ENCODE measurements around the gene TPD52L2.
"Not testable (repeated sequence)": the region's sequence is repeated elsewhere in the genome, so short reads cannot be mapped to it uniquely, and the experiment has no call there.

Gene TPD52L2

GRCh38 chr20:63855363-63856097, 9.5 kb upstream of the TPD52L2 start:
- in situ Hi-C loops (cut with MboI; ENCODE audit: low sequenced_read_pairs): no loop called here

DNA sequence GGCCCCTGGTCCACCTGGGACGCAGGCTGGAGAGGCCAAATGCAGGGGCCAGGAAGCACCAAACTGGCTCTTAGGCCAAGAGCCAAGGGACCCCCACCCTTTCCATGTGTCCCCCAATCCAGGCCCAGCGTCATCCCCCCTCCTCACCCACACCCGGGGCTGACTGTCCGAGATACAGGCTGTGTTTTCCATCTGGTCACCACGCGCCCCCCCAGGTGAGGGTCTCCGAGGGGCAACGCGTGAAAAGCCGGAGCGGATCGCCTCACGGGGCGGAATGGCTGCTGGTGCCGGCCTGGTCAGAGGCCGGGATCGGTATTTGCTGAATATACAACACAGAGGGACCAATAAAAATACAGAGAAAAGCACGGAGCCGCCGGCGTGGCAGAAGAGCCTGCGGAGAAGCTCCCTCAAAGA, 9.0 kb upstream of the TPD52L2 start:
- in situ Hi-C loops (cut with MboI; ENCODE audit: low sequenced_read_pairs): no loop called here

GRCh38 chr20:63857764-63858392, 7.2 kb upstream of the TPD52L2 start:
- in situ Hi-C loops (cut with MboI; ENCODE audit: low sequenced_read_pairs): no loop called here

DNA sequence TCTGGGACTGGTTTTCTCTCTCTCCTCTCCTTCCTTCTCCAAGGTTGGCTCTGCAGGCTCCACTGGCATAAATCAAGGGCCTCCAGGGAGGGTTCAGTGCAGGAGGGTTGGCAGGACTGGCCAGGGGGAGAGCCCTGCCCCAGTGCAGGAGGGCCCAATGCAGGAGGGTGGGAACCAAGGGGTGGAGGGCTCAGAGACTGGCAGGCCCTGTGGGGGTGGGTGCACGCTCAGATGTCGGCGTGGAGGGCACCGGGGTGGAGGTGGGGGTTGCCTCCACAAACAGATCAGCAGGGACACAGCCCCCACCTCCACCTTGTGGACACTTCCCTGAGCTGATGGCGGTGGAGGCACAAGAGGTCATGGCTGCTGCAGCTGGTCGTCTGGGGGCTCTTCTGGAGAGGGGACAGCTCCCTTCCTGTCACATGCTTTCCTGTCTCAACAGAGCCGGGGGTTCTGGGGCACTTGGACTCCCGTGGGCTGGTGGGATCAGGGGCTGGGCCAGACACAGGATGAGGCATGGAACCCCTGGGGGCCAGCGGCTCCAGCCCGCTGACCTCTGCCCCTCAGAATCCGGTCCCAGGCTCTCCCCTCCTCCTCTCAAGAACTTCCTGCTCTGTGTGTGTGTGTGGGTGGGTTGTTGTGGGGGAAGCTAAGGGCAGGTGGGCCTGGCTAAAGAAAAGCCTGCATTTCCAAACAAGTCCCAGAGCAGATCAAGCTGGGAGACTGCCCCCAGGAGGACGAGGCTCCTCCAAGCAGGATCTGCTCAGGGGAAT, 6.5 kb upstream of the TPD52L2 start:
- in situ Hi-C loops (cut with MboI; ENCODE audit: low sequenced_read_pairs): no loop called here

- in situ Hi-C loops (cut with MboI; ENCODE audit: low sequenced_read_pairs): no loop called here
These were observed 5.8 kb upstream of the TPD52L2 start for GRCh38 chr20:63859166-63859699.

DNA sequence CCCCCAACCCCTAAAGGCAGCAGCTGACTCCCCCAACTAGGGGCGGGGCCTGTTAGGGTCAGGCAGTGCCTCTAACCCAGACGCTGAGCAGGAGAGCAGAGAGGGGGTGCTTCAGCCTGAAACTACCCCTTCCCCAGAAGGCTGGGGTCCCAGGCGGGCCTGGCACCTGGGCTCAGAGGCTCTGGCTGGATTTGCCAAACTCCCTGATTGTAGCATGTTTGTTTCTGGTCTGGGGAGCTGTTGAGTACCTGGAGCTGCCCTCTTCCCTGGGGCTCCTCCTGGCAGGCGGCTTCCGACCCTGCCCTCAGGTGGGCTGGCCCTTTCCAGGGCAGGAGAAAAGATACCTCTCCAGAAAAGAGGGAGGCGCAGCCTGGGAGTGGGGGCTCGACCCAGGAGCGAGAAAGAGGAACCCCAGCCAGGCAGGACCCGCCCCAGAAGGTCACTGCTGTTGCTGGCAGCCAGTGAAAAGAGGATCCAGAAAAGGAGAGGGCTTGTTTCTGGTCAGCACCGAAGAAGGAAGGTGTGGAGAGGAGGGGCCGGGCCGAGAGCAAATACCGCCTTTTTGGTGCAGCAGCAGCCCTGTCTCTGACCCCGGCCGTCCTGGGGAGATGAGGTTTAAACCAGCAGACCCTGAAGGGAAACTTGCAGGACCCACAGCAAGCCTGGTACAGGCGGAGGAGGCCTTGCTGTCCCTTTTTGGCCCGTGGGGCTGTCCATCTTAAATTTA, 4.6 kb upstream of the TPD52L2 start:
- in situ Hi-C loops (cut with MboI; ENCODE audit: low sequenced_read_pairs): no loop called here

- in situ Hi-C loops (cut with MboI; ENCODE audit: low sequenced_read_pairs): no loop called here
These were observed 3.6 kb upstream of the TPD52L2 start, which contains the start of gene ABHD16B for GRCh38 chr20:63861365-63861934. Gene ABHD16B (plus strand): TSS chr20:63861498. CDS start chr20:63861541, 43 bp downstream.

DNA sequence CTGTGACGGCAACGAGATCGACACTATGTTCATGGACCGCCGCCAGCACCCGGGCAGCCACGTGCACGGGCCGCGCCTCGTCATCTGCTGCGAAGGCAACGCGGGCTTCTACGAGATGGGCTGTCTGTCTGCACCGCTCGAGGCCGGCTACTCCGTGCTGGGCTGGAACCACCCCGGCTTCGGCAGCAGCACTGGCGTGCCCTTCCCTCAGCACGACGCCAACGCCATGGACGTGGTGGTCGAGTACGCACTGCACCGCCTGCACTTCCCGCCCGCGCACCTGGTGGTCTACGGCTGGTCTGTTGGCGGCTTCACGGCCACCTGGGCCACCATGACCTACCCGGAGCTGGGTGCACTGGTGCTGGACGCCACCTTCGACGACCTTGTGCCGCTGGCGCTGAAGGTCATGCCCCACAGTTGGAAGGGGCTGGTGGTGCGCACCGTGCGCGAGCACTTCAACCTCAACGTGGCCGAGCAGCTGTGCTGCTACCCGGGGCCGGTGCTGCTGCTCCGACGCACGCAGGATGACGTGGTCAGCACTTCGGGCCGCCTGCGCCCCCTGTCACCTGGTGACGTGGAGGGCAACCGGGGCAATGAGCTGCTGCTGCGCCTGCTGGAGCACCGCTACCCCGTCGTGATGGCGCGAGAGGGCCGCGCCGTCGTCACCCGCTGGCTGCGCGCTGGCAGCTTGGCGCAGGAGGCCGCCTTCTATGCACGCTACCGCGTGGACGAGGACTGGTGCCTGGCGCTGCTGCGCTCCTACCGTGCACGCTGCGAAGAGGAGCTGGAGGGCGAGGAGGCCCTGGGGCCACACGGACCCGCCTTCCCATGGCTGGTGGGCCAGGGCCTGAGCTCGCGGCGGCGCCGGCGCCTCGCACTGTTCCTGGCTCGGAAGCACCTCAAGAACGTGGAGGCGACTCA, 2.8 kb upstream of the TPD52L2 start:
- in situ Hi-C loops (cut with MboI; ENCODE audit: low sequenced_read_pairs): no loop called here

DNA sequence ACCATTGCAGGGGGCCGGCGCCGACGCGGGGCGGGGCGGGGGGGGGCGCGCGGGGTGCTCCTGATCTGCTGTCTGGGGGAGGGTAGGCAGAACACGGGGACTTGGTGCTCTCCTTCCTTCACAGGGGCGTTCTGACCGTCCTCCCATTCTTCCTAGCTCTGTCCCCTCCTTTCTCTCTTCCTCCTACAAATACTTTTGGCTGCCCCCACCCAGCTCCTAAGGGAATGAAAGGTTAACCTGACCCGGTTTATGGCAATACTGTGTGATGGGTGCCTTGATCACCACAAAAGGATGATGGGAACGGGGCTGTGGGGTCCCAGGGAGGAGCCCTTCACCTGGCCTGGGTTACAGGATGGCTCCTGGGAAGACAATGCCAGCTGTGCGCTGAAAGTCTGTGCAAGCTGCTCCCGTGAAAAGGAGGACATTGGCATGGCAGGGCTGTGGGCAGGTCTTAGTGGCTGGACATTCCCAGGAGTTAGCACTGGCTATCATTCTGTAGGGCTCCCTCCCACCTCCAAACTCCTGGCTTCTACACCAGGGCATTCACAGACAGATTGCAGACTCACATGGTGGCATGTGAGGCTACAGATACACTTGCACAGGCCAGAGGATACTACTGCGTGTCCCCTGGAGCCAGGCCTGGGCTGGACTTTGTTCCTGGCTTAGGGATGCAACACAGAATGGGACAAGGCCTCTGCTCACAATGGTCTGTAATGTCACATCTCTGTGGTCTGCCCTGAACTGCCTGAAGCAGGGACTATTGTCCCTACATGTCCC, 1.9 kb upstream of the TPD52L2 start:
- in situ Hi-C loops (cut with MboI; ENCODE audit: low sequenced_read_pairs): no loop called here

DNA sequence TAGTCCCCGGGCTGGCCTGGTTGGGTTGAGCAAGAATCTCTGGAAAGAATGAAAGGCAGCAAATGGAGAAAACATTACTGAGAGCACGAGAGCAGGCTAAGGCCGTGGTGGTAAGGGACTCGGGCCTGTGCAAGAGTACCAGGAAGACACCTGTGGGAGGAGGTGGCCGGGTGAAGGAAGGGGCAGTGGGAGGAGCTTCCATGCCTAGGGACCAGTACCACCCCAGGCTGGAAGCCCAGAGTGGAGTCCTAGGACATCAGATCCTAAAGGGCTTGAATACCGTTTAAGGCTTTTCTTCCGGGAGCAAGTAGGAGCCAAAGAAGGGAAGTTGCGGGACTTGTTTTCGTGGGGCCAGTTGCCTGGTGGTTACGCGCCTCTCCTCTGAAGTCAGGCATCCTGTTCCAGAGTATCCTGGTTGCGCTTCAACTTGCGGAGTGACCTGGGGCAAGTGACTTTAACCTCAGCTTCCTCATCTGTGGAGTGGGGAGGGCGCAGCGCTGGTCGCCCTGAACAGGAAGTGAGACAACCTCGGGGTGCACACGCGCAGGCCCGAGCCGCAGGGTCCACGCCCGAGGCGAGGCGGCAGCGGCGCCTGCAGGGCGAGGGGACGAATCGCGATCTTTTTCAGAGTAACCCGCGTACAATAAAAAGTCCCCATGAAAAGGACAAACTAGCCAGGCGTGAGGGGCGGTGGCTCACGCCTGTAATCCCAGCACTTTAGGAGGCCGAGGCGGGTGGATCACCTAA, 1.1 kb upstream of the TPD52L2 start:
- in situ Hi-C loops (cut with MboI; ENCODE audit: low sequenced_read_pairs): no loop called here

DNA sequence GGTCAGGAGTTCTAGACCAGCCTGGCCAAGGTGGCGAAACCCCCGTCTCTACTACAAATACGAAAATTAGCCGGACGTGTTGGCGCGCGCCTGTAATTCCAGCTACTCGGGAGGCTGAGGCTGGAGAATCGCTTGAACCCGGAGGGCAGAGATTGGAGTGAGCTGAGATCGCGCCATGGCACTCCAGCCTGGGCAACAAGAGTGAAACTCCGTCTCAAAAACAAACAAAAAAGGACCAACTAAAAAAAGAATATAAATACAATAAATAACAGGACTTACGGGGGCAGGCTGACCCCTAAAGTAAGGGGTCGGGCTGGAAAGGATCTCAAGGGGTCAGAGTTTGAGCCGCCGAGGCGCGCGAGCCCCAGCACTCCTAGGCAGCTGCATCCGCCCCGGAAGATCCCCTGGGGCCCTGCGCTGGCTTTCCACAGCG, 509 bp upstream of the TPD52L2 start:
- in situ Hi-C loops (cut with MboI; ENCODE audit: low sequenced_read_pairs): no loop called here

- in situ Hi-C loops (cut with MboI; ENCODE audit: low sequenced_read_pairs): not testable (repeated sequence)
These were observed 2.0 kb downstream of the TPD52L2 start for GRCh38 chr20:63867042-63867441.

GRCh38 chr20:63868264-63868663, 3.2 kb downstream of the TPD52L2 start:
- in situ Hi-C loops (cut with MboI; ENCODE audit: low sequenced_read_pairs): no loop called here

- in situ Hi-C loops (cut with MboI; ENCODE audit: low sequenced_read_pairs): no loop called here
These were observed 8.5 kb downstream of the TPD52L2 start for GRCh38 chr20:63873477-63873971.

- in situ Hi-C loops (cut with MboI; ENCODE audit: low sequenced_read_pairs): not testable (repeated sequence)
These were observed 9.2 kb downstream of the TPD52L2 start for GRCh38 chr20:63874241-63874640.

GRCh38 chr20:63876489-63877036, 11.5 kb downstream of the TPD52L2 start:
- in situ Hi-C loops (cut with MboI; ENCODE audit: low sequenced_read_pairs): no loop called here

DNA sequence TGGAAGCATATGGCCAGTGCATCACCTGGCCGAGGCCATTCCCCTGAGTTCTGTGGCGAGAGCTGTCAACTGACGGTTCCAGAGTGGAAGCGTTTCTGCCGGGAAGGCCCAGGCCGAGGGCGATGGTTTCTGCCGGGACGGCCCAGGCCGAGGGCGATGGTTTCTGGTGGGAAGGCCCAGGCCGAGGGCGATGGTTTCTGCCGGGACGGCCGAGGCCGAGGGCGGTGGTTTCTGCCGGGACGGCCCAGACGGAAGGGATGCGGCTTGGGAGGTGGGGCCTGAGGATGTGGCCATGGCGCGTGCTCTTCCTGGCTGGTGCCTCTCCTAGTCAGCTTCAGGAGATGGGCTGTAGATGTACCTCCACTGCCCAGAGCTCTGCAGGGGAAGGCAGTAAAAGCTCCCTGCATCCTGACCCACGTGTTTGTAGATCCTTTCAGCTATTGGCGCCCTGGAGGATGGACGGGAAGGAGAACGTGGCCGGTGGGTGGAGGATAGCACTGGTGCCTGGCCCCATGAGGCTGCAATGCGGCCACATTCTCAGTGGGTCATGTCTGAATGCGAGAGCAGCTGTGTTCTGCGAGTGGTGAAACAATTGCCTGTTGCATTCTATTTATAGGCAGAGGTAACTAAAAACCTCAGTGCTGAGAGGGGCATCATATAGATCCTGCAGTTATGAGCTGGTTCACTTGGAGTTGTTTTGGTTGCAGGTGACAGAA, 12.8 kb downstream of the TPD52L2 start:
- in situ Hi-C loops (cut with MboI; ENCODE audit: low sequenced_read_pairs): no loop called here
